HepG2 (cell line): Measurements from ENCODE around the gene ADGRL3. TPM values are rescaled to one million over a fixed set of nuclear protein-coding genes. Genes with fewer than 3 reads are reported as not detected.

Experiments
- ATAC-seq: fragments of 200-7000 bp; cut with Tn5 transposase; 3 replicates; pipeline ENCODE4 v1.9.1; 2020; ENCODE audit warnings: mild to moderate bottlenecking, moderate library complexity
- BruUV-seq: library from RNA; stranded (reverse); fragments of 400-500 nt; replicated peaks from 2 replicates; lab custom pipeline; 2021; lab: Mats Ljungman, UMichigan
- CTCF ChIA-PET: fragments of 300-600 bp; formaldehyde crosslinking; extraction: SDS; loops from one replicate; lab custom pipeline; 2021; ENCODE audit warnings: low total read pairs, inconsistent platforms, low intra/inter-chr PET ratio; lab: Yijun Ruan, JAX
- POLR2A ChIA-PET: fragments of 350-600 bp; sonication (Branson Sonifier 250); formaldehyde crosslinking; loops from one replicate; lab custom pipeline; 2020; ENCODE audit warnings: antibody characterized with exemption, inconsistent platforms; lab: Yijun Ruan, JAX
- DNase-seq: peaks from one replicate; pipeline ENCODE4 v3.0.0-alpha.2; 2015; ENCODE audit warnings: low spot score
- FAIRE-seq: peaks from 3 replicates; lab custom pipeline; 2011; peaks lifted over from hg19 to GRCh38; lab: Jason Lieb, UNC
- H2AFZ ChIP-seq: one replicate; pipeline ENCODE4 v1.6.1; 2011; ENCODE audit warnings: low read length, inconsistent platforms
- H3K27ac ChIP-seq: fragments of 300-600 bp; 3 replicates; pipeline ENCODE4 v1.8.0; 2011; ENCODE audit warnings: mixed run types, mild to moderate bottlenecking, mixed read lengths, low read length, inconsistent platforms; ENCODE audit not compliant: insufficient read depth; ENCODE audit errors: extremely low read length
- H3K27me3 ChIP-seq, 2 experiments: fragments of 200-600 bp in 1 of 2; 2 replicates in 1 of 2; 3 replicates in 1 of 2; pipeline versions ENCODE4 v1.6.0 to v1.8.0; 2011; ENCODE audit warnings: low read length in 2 of 2, mild to moderate bottlenecking in 2 of 2, moderate library complexity in 2 of 2, inconsistent platforms in 1 of 2; ENCODE audit not compliant: insufficient read depth in 2 of 2, control insufficient read depth in 1 of 2
- H3K36me3 ChIP-seq, 2 experiments: fragments of 200-600 bp in 1 of 2; replicated peaks in 1 of 2; 2 replicates in 1 of 2; 3 replicates in 1 of 2; pipeline versions ENCODE4 v1.5.1 to v1.8.0; 2011; ENCODE audit warnings: low read length in 2 of 2, inconsistent platforms in 1 of 2; ENCODE audit not compliant: insufficient read depth in 2 of 2, control insufficient read depth in 1 of 2
- H3K4me1 ChIP-seq: 2 replicates; pipeline ENCODE4 v1.5.1; 2012; ENCODE audit warnings: low read length, inconsistent platforms; ENCODE audit not compliant: insufficient read depth
- H3K4me2 ChIP-seq: 2 replicates; pipeline ENCODE4 v1.6.0; 2011; ENCODE audit warnings: low read depth, low read length, inconsistent platforms
- H3K4me3 ChIP-seq, 3 experiments: fragments of 200-600 bp in 1 of 3; sonication (generic), shearing (Covaris generic) in 1 of 3; replicated peaks in 1 of 3; 2 replicates each; pipeline ENCODE4 v1.5.1; 2011 to 2016; ENCODE audit warnings: low read length in 3 of 3, inconsistent platforms in 2 of 3, low read depth in 2 of 3, mild to moderate bottlenecking in 2 of 3, control low read depth in 1 of 3, mixed read lengths in 1 of 3; ENCODE audit not compliant: insufficient read depth in 1 of 3
- H3K79me2 ChIP-seq: one replicate; pipeline ENCODE4 v1.6.1; 2011; ENCODE audit warnings: low read length, inconsistent platforms; ENCODE audit not compliant: insufficient read depth
- H3K9ac ChIP-seq: 2 replicates; pipeline ENCODE4 v1.6.0; 2011; ENCODE audit warnings: mild to moderate bottlenecking, low read depth, low read length, inconsistent platforms; ENCODE audit not compliant: insufficient read depth
- H3K9me3 ChIP-seq: 2 replicates; pipeline ENCODE4 v1.5.1; 2012; ENCODE audit warnings: mild to moderate bottlenecking, low read length
- H4K20me1 ChIP-seq: 2 replicates; pipeline ENCODE4 v1.6.0; 2011; ENCODE audit warnings: inconsistent platforms, mild to moderate bottlenecking, low read length, moderate library complexity; ENCODE audit not compliant: insufficient read depth
- MAFK ChIP-seq, 2 experiments: IDR thresholded peaks in 1 of 2; conservative IDR thresholded peaks in 1 of 2; 2 replicates each; pipeline ENCODE4 v1.6.1; 2011; ENCODE audit warnings: improper control_type of control experiment in 2 of 2, low read length in 2 of 2
- TCF7 ChIP-seq: sonication (generic); IDR thresholded peaks from 2 replicates; pipeline ENCODE4 v1.6.1; 2016; ENCODE audit warnings: antibody characterized with exemption, low read depth
- ZNF225 ChIP-seq: sonication (generic); formaldehyde crosslinking; IDR thresholded peaks from 2 replicates; pipeline ENCODE4 v1.4.0; 2020; ENCODE audit warnings: mild to moderate bottlenecking, missing genetic modification reagents
- ZNF260 ChIP-seq: sonication (generic); formaldehyde crosslinking; IDR thresholded peaks from 2 replicates; pipeline ENCODE4 v1.4.0; 2020; ENCODE audit warnings: missing genetic modification reagents, low read depth, mild to moderate bottlenecking, borderline replicate concordance
- ZNF772 ChIP-seq: sonication (generic); formaldehyde crosslinking; IDR thresholded peaks from 2 replicates; pipeline ENCODE4 v1.5.0; 2020; ENCODE audit warnings: mild to moderate bottlenecking, missing genetic modification reagents
- WGBS: methylation state at CpG from one replicate; pipeline ENCODE4 v1.1.6; 2017; ENCODE audit warnings: low lambda C conversion rate; 5-methylcytosine and 5-hydroxymethylcytosine counted together
- in situ Hi-C: cut with HindIII; loops from 2 replicates; pipeline ENCODE4 v1.10.0; 2017; ENCODE audit warnings: low pct_unique_long_range_greater_than_20kb; ENCODE audit not compliant: extremely low pct_ligation_motif_present
- intact Hi-C: fragments of 100-400 bp; cut with micrococcal nuclease; formaldehyde crosslinking; loops from one replicate; pipeline ENCODE4 v1.10.0; 2022; ENCODE audit not compliant: unreplicated experiment
- polyA plus RNA-seq, 8 experiments: library from polyadenylated mRNA; depleted of rRNA in 3 of 8; stranded (reverse) in 7 of 8; unstranded in 1 of 8; fragments of >200 nt; fragmentation: Illumina TruSeq in 4 of 8; extraction: Trizol in 4 of 8; gene quantifications; 2 replicates each; pipeline versions ENCODE4 v1.2.1 to v1.2.3, GENCODE V29; 2011 to 2016; ENCODE audit warnings: low read depth in 4 of 8, missing spikeins in 1 of 8, mixed read lengths in 1 of 8; ENCODE audit not compliant: insufficient read depth in 1 of 8
- total RNA-seq, 5 experiments: library from RNA; depleted of rRNA; stranded (reverse); fragments of >200 nt; fragmentation: Illumina TruSeq; extraction: Trizol; gene quantifications; 2 replicates each; pipeline ENCODE4 v1.2.3, GENCODE V29; 2016; ENCODE audit warnings: low read depth in 1 of 5

ADGRL3 gene
- total and polyA plus RNA-seq, 2 of the 13 experiments (the other 11 are each of a cell fraction or from before 2014, with no cell fraction given): 0.04 to 0.05 TPM

- peak; percentile 63; the same call in 2 of the 3 replicates for ATAC-seq
- Histone ChIP-seq H3K4me2 (no peak overlapping the region), H3K27me3 (no peaks in the 10 kb centered on the region), H4K20me1 (no peaks in the 10 kb centered on the region), H3K9ac (no peak overlapping the region), H3K4me3 (no peak overlapping the region), H3K27ac (no peak overlapping the region), H3K36me3 (no peaks in the 10 kb centered on the region), H2AFZ (no peak overlapping the region), H3K9me3 (no peaks in the 10 kb centered on the region), H3K79me2 (no peaks in the 10 kb centered on the region), H3K4me1 (no peaks in the 10 kb centered on the region)
- intact Hi-C loops (no loop called here), in situ Hi-C loops (no loop called here)
- WGBS: 22% methylated on average over 4 of the region's 4 CpGs
- POLR2A ChIA-PET: no interaction called here
- TF ChIP-seq ZNF772 (no peak), MAFK (conservative IDR thresholded peaks at IDR 0.05 in 1 of 2, IDR thresholded peaks at IDR 0.05 in 1 of 2; ENCODE audit: low read length in 2 of 2) (peak in 1 of 2 experiments; percentile 29; a peak in 1 of 4 replicates)
- BruUV-seq: no TSS peak
- DNase-seq: no peak
- no peak for FAIRE-seq
- CTCF ChIA-PET: no interaction called here
Observed at GRCh38 chr4:61619528-61619927, 419.4 kb downstream of the ADGRL3 start.

GRCh38 chr4:61628282-61628681 lies 428.2 kb downstream of the ADGRL3 start:
- Histone ChIP-seq H4K20me1 (no peaks in the 10 kb centered on the region), H3K36me3 (no peaks in the 10 kb centered on the region), H3K4me2 (no peak overlapping the region), H3K27me3 (no peaks in the 10 kb centered on the region), H3K9me3 (no peaks in the 10 kb centered on the region), H2AFZ (no peak overlapping the region), H3K4me1 (peaks cover 6% of the 10 kb centered on the region; the same call in 1 of the 2 replicates), H3K27ac (no peak overlapping the region), H3K79me2 (no peaks in the 10 kb centered on the region), H3K4me3 (no peak overlapping the region), H3K9ac (no peak overlapping the region)
- POLR2A ChIA-PET: no interaction called here
- DNase-seq (no peak), FAIRE-seq (no peak), ATAC-seq (no peak)
- no peak for TF ChIP-seq ZNF225 (CRISPR knock-in tag)
- no peak for TF ChIP-seq TCF7
- TF ChIP-seq ZNF260 (CRISPR knock-in tag): no peak
- BruUV-seq: no TSS peak
- CTCF ChIA-PET: no interaction called here
- in situ Hi-C loops (no loop called here), intact Hi-C loops (no loop called here)
- WGBS: 100% methylated on average over 1 of the region's 1 CpG
